ENCODE results near the gene CENPN.

DNA sequence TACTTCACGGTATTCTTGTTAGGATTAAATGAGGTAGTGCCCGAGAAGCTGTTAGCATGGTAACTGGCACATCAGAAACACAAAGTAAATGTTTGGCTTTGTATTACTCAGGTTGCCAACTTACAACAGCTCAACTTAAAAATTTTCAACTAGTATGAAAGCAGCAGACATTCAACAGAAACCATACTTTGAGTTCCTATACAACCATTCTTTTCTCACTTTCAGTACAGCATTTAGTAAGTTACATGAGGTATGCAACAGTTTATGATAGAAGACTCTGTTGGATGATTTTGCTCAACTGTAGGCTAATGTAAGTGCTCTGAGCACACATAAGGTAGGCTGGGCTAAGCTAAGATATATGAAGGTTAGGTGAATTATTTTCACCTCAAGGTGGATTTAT lies 7.7 kb downstream of the CENPN start:
- TF ChIP-seq POLR2AphosphoS5 (IDR thresholded peaks at IDR 0.05) (no peak), CTCF (IDR thresholded peaks at IDR 0.05) (no peak), POLR2A (IDR thresholded peaks at IDR 0.05) (no peak)
